HCT116 (cell line): ENCODE results near the gene PRKD3. TPM values are rescaled to one million over a fixed set of nuclear protein-coding genes. Genes with fewer than 3 reads are reported as not detected.

Experiments
- ATAC-seq: fragments of 200-7000 bp; cut with Tn5 transposase; 2 replicates; pipeline ENCODE4 v1.9.1; 2020; ENCODE audit warnings: mild to moderate bottlenecking, moderate library complexity
- BruUV-seq: library from RNA; stranded (reverse); fragments of 400-500 nt; replicated peaks from 2 replicates; lab custom pipeline; 2021; lab: Mats Ljungman, UMichigan
- CTCF ChIA-PET: fragments of 300-600 bp; sonication (Branson Sonifier 250); formaldehyde crosslinking; loops from one replicate; lab custom pipeline; 2021; ENCODE audit warnings: antibody characterized with exemption; lab: Charles Lee
- POLR2A ChIA-PET: fragments of 300-600, 350-600 bp; sonication (Branson Sonifier 250); formaldehyde crosslinking; loops from one replicate; lab custom pipeline; 2021; ENCODE audit warnings: antibody characterized with exemption; lab: Charles Lee
- RAD21 ChIA-PET, 2 experiments: fragments of 300-600 bp; sonication (Branson Sonifier 250); formaldehyde crosslinking; loops; one replicate each; lab custom pipeline; 2023; ENCODE audit warnings: low total read pairs in 2 of 2; ENCODE audit not compliant: uncharacterized antibody in 2 of 2, unreplicated experiment in 2 of 2, low non-redundant PET in 1 of 2; lab: Charles Lee
- DNase-seq: peaks from one replicate; pipeline ENCODE4 v3.0.0-alpha.2; 2010; ENCODE audit warnings: low read depth, low spot score
- H2AFZ ChIP-seq: fragments of 200-600 bp; shearing (Covaris generic), sonication (generic); 2 replicates; pipeline ENCODE4 v1.6.1; 2017; ENCODE audit warnings: low read depth, mixed run types, mixed read lengths, antibody characterized with exemption, low read length; ENCODE audit not compliant: poor library complexity, severe bottlenecking
- H3K27ac ChIP-seq: 2 replicates; pipeline ENCODE4 v1.5.1; 2012; ENCODE audit warnings: low read depth, low read length
- H3K27me3 ChIP-seq: fragments of 200-600 bp; sonication (generic); 2 replicates; pipeline ENCODE4 v1.6.1; 2016; ENCODE audit warnings: mixed run types, low read length, mixed read lengths; ENCODE audit not compliant: insufficient read depth
- H3K36me3 ChIP-seq, 2 experiments: fragments of 200-500 bp in 1 of 2; fragments of 200-600 bp in 1 of 2; sonication (Bioruptor generic) in 1 of 2; sonication (generic) in 1 of 2; 2 replicates each; pipeline versions ENCODE4 v1.5.1 to v1.6.1; 2014 to 2016; ENCODE audit warnings: low read length in 2 of 2, inconsistent platforms in 1 of 2, mixed read lengths in 1 of 2, mixed run types in 1 of 2; ENCODE audit not compliant: insufficient read depth in 2 of 2, control insufficient read depth in 1 of 2
- H3K4me1 ChIP-seq, 2 experiments: fragments of 200-600 bp in 1 of 2; sonication (generic) in 1 of 2; 2 replicates each; pipeline versions ENCODE4 v1.5.1 to v1.6.1; 2012 to 2017; ENCODE audit warnings: low read length in 2 of 2, inconsistent platforms in 1 of 2, mild to moderate bottlenecking in 1 of 2, mixed read lengths in 1 of 2, mixed run types in 1 of 2, moderate library complexity in 1 of 2; ENCODE audit not compliant: insufficient read depth in 2 of 2, control insufficient read depth in 1 of 2
- H3K4me2 ChIP-seq: fragments of 200-600 bp; sonication (generic); 2 replicates; pipeline ENCODE4 v1.6.1; 2017; ENCODE audit warnings: mixed run types, low read length, mixed read lengths
- H3K4me3 ChIP-seq, 2 experiments: fragments of 200-600 bp in 1 of 2; sonication (generic) in 1 of 2; replicated peaks in 1 of 2; 2 replicates each; pipeline ENCODE4 v1.5.1; 2011 to 2016; ENCODE audit warnings: low read length in 2 of 2, control low read depth in 1 of 2, low read depth in 1 of 2, mild to moderate bottlenecking in 1 of 2, mixed read lengths in 1 of 2, mixed run types in 1 of 2
- H3K79me2 ChIP-seq: fragments of 200-600 bp; sonication (generic); 2 replicates; pipeline ENCODE4 v1.6.1; 2017; ENCODE audit warnings: mild to moderate bottlenecking, mixed run types, low read length, moderate library complexity, mixed read lengths; ENCODE audit not compliant: insufficient read depth
- H3K9ac ChIP-seq: fragments of 200-600 bp; sonication (generic); 2 replicates; pipeline ENCODE4 v1.6.1; 2016; ENCODE audit warnings: low read length, mixed read lengths
- H3K9me2 ChIP-seq: fragments of 200-600 bp; sonication (generic), shearing (Covaris generic); 2 replicates; pipeline ENCODE4 v1.6.1; 2017; ENCODE audit warnings: mixed run types, mild to moderate bottlenecking, moderate library complexity; ENCODE audit not compliant: insufficient read depth
- H3K9me3 ChIP-seq, 2 experiments: fragments of 200-500 bp in 1 of 2; fragments of 200-600 bp in 1 of 2; sonication (Bioruptor generic) in 1 of 2; sonication (generic) in 1 of 2; 2 replicates each; pipeline ENCODE4 v1.6.1; 2014 to 2017; ENCODE audit warnings: low read length in 2 of 2, mixed read lengths in 2 of 2, inconsistent platforms in 1 of 2, low read depth in 1 of 2, mild to moderate bottlenecking in 1 of 2, mixed run types in 1 of 2, moderate library complexity in 1 of 2; ENCODE audit not compliant: control insufficient read depth in 1 of 2, insufficient read depth in 1 of 2
- H4K20me1 ChIP-seq: fragments of 200-600 bp; sonication (generic), shearing (Covaris generic); 2 replicates; pipeline ENCODE4 v1.6.1; 2017; ENCODE audit warnings: mixed run types, mild to moderate bottlenecking, moderate library complexity; ENCODE audit not compliant: insufficient read depth
- CBX3 ChIP-seq: IDR thresholded peaks from 2 replicates; pipeline ENCODE4 v1.6.1; 2012; ENCODE audit warnings: low read depth
- CEBPB ChIP-seq: IDR thresholded peaks from 2 replicates; pipeline ENCODE4 v1.6.1; 2012; ENCODE audit warnings: low read depth
- ELF1 ChIP-seq: IDR thresholded peaks from 2 replicates; pipeline ENCODE4 v1.6.1; 2012; ENCODE audit warnings: low read depth, borderline replicate concordance
- EZH2 ChIP-seq: fragments of 200-600 bp; sonication (generic); IDR thresholded peaks from 2 replicates; pipeline ENCODE4 v1.6.1; 2017; ENCODE audit warnings: antibody characterized with exemption, mixed run types
- EZH2phosphoT487 ChIP-seq: fragments of 200-600 bp; IDR thresholded peaks from 2 replicates; pipeline ENCODE4 v1.6.1; 2018; ENCODE audit warnings: antibody characterized with exemption, borderline replicate concordance
- FOSL1 ChIP-seq: IDR thresholded peaks from 2 replicates; pipeline ENCODE4 v1.6.1; 2012; ENCODE audit warnings: low read depth
- POLR2A ChIP-seq: IDR thresholded peaks from 2 replicates; pipeline ENCODE4 v1.7.0; 2011; ENCODE audit warnings: borderline replicate concordance; ENCODE audit not compliant: insufficient read depth, insufficient read length; ENCODE audit errors: extremely low read depth
- POLR2AphosphoS5 ChIP-seq: IDR thresholded peaks from 2 replicates; pipeline ENCODE4 v1.6.1; 2011; ENCODE audit warnings: mild to moderate bottlenecking, low read depth, low read length, moderate library complexity
- RAD21 ChIP-seq: IDR thresholded peaks from 2 replicates; pipeline ENCODE4 v1.6.1; 2012; ENCODE audit warnings: low read depth, mild to moderate bottlenecking
- SIN3A ChIP-seq: IDR thresholded peaks from 2 replicates; pipeline ENCODE4 v1.6.1; 2012; ENCODE audit warnings: low read depth
- SP1 ChIP-seq: IDR thresholded peaks from 2 replicates; pipeline ENCODE4 v1.6.1; 2012; ENCODE audit warnings: low read depth
- SRF ChIP-seq: IDR thresholded peaks from 2 replicates; pipeline ENCODE4 v1.6.1; 2012; ENCODE audit warnings: low read depth
- YY1 ChIP-seq: IDR thresholded peaks from 2 replicates; pipeline ENCODE4 v1.6.1; 2011; ENCODE audit warnings: low read length, low read depth, moderate library complexity, mild to moderate bottlenecking; ENCODE audit not compliant: insufficient replicate concordance; ENCODE audit errors: extremely low read depth
- ZFX ChIP-seq: fragments of 450-650 bp; IDR thresholded peaks from 2 replicates; pipeline ENCODE4 v1.6.1; 2017
- ZNF274 ChIP-seq: fragments of 200-500 bp; sonication (Bioruptor generic); IDR thresholded peaks from 2 replicates; pipeline ENCODE4 v1.6.1; 2014; ENCODE audit warnings: mild to moderate bottlenecking, low read depth, low read length, inconsistent platforms
- intact Hi-C: fragments of 100-400 bp; cut with micrococcal nuclease; formaldehyde crosslinking; loops from 2 replicates; pipeline ENCODE4 v1.10.0; 2022
- total RNA-seq: library from RNA; stranded (reverse); gene quantifications from one replicate; pipeline ENCODE4 v1.2.1, GENCODE V29; 2021; ENCODE audit not compliant: unreplicated experiment
- TF ChIP-seq, protein P1 (sequence below), 3 experiments: fragments of 200-600 bp in 1 of 3; sonication (generic) in 1 of 3; IDR thresholded peaks in 2 of 3; conservative IDR thresholded peaks in 1 of 3; 2 replicates each; pipeline ENCODE4 v1.5.1; 2012 to 2017; ENCODE audit warnings: low read depth in 2 of 3, low read length in 2 of 3, antibody characterized with exemption in 1 of 3, borderline replicate concordance in 1 of 3, control low read depth in 1 of 3, mild to moderate bottlenecking in 1 of 3, mixed read lengths in 1 of 3, mixed run types in 1 of 3, moderate library complexity in 1 of 3; ENCODE audit not compliant: insufficient read depth in 1 of 3
- TF ChIP-seq, protein P2 (sequence below): IDR thresholded peaks from 2 replicates; pipeline ENCODE4 v1.6.1; 2011; ENCODE audit warnings: mild to moderate bottlenecking, low read length, moderate library complexity; ENCODE audit not compliant: insufficient replicate concordance; ENCODE audit errors: extremely low read depth
- TF ChIP-seq, protein P3 (sequence below): IDR thresholded peaks from 2 replicates; pipeline ENCODE4 v1.6.1; 2012
- TF ChIP-seq, protein P4 (sequence below): IDR thresholded peaks from 2 replicates; pipeline ENCODE4 v1.6.1; 2012

PRKD3 gene
- total RNA-seq, 1 experiment from 2014 or later, result 13.9 TPM

DNA sequence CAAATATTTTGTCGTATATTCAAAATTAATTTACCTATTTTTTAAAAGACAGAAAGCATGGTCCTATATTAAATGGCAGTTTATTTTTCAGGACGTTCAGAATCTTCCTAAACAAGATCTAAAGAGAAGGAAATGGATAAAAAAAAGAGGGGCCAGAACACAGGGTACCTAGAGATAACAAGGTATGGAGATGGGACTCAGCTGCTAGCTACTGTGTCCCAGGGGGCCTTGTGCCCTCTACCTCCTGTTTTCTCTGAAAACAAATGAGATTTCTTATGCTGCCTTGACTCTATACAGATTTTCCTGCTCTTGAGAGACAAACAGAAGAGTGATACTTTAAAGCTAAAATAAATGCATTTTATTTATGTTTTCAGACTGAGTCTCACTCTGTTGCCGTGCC lies 9.3 kb downstream of the PRKD3 start:
- POLR2A ChIA-PET, result no interaction called here
- Histone ChIP-seq H3K9ac (no peak overlapping the region), H3K79me2 (peaks cover 13% of the 10 kb centered on the region; the same call in 1 of the 2 replicates), H3K4me1 (0 out of 4 replicates have a peak, but pooled peaks cover 0 to 1% of the 10 kb centered on the region in 2 experiments), H3K9me2 (no peaks in the 10 kb centered on the region), H4K20me1 (no peaks in the 10 kb centered on the region), H3K27me3 (no peaks in the 10 kb centered on the region), H3K9me3 (no peaks in the 10 kb centered on the region), H3K4me2 (no peak overlapping the region), H2AFZ (no peak overlapping the region), H3K4me3 (no peak overlapping the region), H3K27ac (no peak overlapping the region), H3K36me3 (no peaks in the 10 kb centered on the region)
- no peak for TF ChIP-seq POLR2A
- TF ChIP-seq SIN3A, result no peak
- TF ChIP-seq ZFX, result no peak
- TF ChIP-seq, protein P1, sequence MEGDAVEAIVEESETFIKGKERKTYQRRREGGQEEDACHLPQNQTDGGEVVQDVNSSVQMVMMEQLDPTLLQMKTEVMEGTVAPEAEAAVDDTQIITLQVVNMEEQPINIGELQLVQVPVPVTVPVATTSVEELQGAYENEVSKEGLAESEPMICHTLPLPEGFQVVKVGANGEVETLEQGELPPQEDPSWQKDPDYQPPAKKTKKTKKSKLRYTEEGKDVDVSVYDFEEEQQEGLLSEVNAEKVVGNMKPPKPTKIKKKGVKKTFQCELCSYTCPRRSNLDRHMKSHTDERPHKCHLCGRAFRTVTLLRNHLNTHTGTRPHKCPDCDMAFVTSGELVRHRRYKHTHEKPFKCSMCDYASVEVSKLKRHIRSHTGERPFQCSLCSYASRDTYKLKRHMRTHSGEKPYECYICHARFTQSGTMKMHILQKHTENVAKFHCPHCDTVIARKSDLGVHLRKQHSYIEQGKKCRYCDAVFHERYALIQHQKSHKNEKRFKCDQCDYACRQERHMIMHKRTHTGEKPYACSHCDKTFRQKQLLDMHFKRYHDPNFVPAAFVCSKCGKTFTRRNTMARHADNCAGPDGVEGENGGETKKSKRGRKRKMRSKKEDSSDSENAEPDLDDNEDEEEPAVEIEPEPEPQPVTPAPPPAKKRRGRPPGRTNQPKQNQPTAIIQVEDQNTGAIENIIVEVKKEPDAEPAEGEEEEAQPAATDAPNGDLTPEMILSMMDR (IDR thresholded peaks at IDR 0.05 in 2 of 3, conservative IDR thresholded peaks at IDR 0.05 in 1 of 3; ENCODE audit: borderline replicate concordance in 1 of 3, insufficient read depth in 1 of 3, low read depth in 2 of 3, low read length in 2 of 3), result no peak
- no peak for TF ChIP-seq POLR2AphosphoS5
- TF ChIP-seq, protein P2, sequence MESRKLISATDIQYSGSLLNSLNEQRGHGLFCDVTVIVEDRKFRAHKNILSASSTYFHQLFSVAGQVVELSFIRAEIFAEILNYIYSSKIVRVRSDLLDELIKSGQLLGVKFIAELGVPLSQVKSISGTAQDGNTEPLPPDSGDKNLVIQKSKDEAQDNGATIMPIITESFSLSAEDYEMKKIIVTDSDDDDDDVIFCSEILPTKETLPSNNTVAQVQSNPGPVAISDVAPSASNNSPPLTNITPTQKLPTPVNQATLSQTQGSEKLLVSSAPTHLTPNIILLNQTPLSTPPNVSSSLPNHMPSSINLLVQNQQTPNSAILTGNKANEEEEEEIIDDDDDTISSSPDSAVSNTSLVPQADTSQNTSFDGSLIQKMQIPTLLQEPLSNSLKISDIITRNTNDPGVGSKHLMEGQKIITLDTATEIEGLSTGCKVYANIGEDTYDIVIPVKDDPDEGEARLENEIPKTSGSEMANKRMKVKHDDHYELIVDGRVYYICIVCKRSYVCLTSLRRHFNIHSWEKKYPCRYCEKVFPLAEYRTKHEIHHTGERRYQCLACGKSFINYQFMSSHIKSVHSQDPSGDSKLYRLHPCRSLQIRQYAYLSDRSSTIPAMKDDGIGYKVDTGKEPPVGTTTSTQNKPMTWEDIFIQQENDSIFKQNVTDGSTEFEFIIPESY, result no peak
- TF ChIP-seq CEBPB, result no peak
- TF ChIP-seq FOSL1, result no peak
- no peak for TF ChIP-seq SRF
- no peak for TF ChIP-seq ELF1
- no peak for TF ChIP-seq SP1
- TF ChIP-seq YY1, result no peak
- TF ChIP-seq, protein P3, sequence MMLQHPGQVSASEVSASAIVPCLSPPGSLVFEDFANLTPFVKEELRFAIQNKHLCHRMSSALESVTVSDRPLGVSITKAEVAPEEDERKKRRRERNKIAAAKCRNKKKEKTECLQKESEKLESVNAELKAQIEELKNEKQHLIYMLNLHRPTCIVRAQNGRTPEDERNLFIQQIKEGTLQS, result no peak
- no peak for TF ChIP-seq CBX3
- TF ChIP-seq ZNF274, result no peak
- TF ChIP-seq EZH2, result no peak
- TF ChIP-seq, protein P4, sequence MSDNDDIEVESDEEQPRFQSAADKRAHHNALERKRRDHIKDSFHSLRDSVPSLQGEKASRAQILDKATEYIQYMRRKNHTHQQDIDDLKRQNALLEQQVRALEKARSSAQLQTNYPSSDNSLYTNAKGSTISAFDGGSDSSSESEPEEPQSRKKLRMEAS, result no peak
- TF ChIP-seq RAD21, result no peak
- no peak for TF ChIP-seq EZH2phosphoT487
- RAD21 ChIA-PET, result no interaction called here
- intact Hi-C loops, result no loop called here
- no peak for DNase-seq
- CTCF ChIA-PET, result no interaction called here
- no peak for ATAC-seq
- BruUV-seq, result no TSS peak
